K562 (cell line): ENCODE data around the gene LAMB2. TPM values are rescaled to one million over a fixed set of nuclear protein-coding genes. Genes with fewer than 3 reads are reported as not detected.

Experiments used
- ATAC-seq: fragments of 200-7000 bp; cut with Tn5 transposase; 3 replicates; pipeline ENCODE4 v1.9.1; 2020; ENCODE audit warnings: moderate library complexity
- BruUV-seq: library from RNA; stranded (reverse); fragments of 400-500 nt; replicated peaks from 2 replicates; lab custom pipeline; 2021; lab: Mats Ljungman, UMichigan
- CTCF ChIA-PET: fragments of 300-600 bp; formaldehyde crosslinking; extraction: SDS; loops from one replicate; lab custom pipeline; 2021; ENCODE audit warnings: low intra/inter-chr PET ratio; lab: Yijun Ruan, JAX
- POLR2A ChIA-PET: fragments of 300-600, 350-650 bp; sonication (Branson Sonifier 250); formaldehyde crosslinking; extraction: SDS; loops from one replicate; lab custom pipeline; 2021; ENCODE audit warnings: antibody characterized with exemption, inconsistent platforms; lab: Yijun Ruan, JAX
- DNase-seq, 4 experiments: peaks; one replicate each; pipeline versions ENCODE4 v3.0.0 to v3.0.0-alpha.2; 2011 to 2018; ENCODE audit warnings: low spot score in 3 of 4, mixed read lengths in 3 of 4; ENCODE audit errors: extremely low read depth in 1 of 4
- FAIRE-seq: peaks from 2 replicates; lab custom pipeline; 2011; peaks lifted over from hg19 to GRCh38; lab: Jason Lieb, UNC
- H2AFZ ChIP-seq: 2 replicates; pipeline ENCODE4 v1.6.0; 2011; ENCODE audit warnings: low read depth, low read length, control low read depth, inconsistent platforms
- H3K27ac ChIP-seq: fragments of 200-600 bp; 3 replicates; pipeline ENCODE4 v1.8.0; 2011; ENCODE audit warnings: low read depth, mild to moderate bottlenecking, control low read depth, inconsistent platforms, low read length, moderate library complexity, mixed read lengths; ENCODE audit errors: extremely low read depth
- H3K27me3 ChIP-seq, 2 experiments: fragments of 300-600 bp in 1 of 2; 2 replicates in 1 of 2; 3 replicates in 1 of 2; pipeline versions ENCODE4 v1.6.0 to v1.8.0; 2011; ENCODE audit warnings: inconsistent platforms in 2 of 2, low read length in 2 of 2, mild to moderate bottlenecking in 1 of 2, mixed read lengths in 1 of 2, moderate library complexity in 1 of 2; ENCODE audit not compliant: control insufficient read depth in 2 of 2, insufficient read depth in 2 of 2
- H3K36me3 ChIP-seq: fragments of 300-600 bp; 3 replicates; pipeline ENCODE4 v1.8.0; 2011; ENCODE audit warnings: mild to moderate bottlenecking, low read length, inconsistent platforms; ENCODE audit not compliant: control insufficient read depth, insufficient read depth
- H3K4me1 ChIP-seq, 2 experiments: fragments of 200-600 bp in 1 of 2; replicated peaks in 1 of 2; 2 replicates in 1 of 2; 3 replicates in 1 of 2; pipeline versions ENCODE4 v1.5.1 to v1.8.0; 2011; ENCODE audit warnings: inconsistent platforms in 2 of 2, low read length in 2 of 2, mild to moderate bottlenecking in 1 of 2, mixed read lengths in 1 of 2, moderate library complexity in 1 of 2; ENCODE audit not compliant: control insufficient read depth in 2 of 2, insufficient read depth in 2 of 2
- H3K4me2 ChIP-seq: 2 replicates; pipeline ENCODE4 v1.6.1; 2011; ENCODE audit warnings: low read length, control low read depth, inconsistent platforms, mixed read lengths; ENCODE audit not compliant: insufficient read depth
- H3K4me3 ChIP-seq: fragments of 200-600 bp; sonication (generic), shearing (Covaris generic); 2 replicates; pipeline ENCODE4 v1.5.1; 2016; ENCODE audit warnings: control low read depth, inconsistent platforms
- H3K79me2 ChIP-seq: fragments of 200-600 bp; 3 replicates; pipeline ENCODE4 v1.8.0; 2011; ENCODE audit warnings: low read length, inconsistent platforms; ENCODE audit not compliant: control insufficient read depth, insufficient read depth
- H3K9ac ChIP-seq, 2 experiments: 2 replicates each; pipeline versions ENCODE4 v1.6.0 to v1.6.1; 2011; ENCODE audit warnings: low read depth in 2 of 2, low read length in 2 of 2, control low read depth in 1 of 2, inconsistent platforms in 1 of 2, mild to moderate bottlenecking in 1 of 2, mixed read lengths in 1 of 2; ENCODE audit not compliant: insufficient read depth in 1 of 2
- H3K9me1 ChIP-seq: one replicate; pipeline ENCODE4 v1.6.0; 2011; ENCODE audit warnings: inconsistent platforms, mild to moderate bottlenecking, low read length, moderate library complexity; ENCODE audit not compliant: control insufficient read depth, insufficient read depth
- H3K9me3 ChIP-seq: replicated peaks from 2 replicates; pipeline ENCODE4 v1.5.1; 2011; ENCODE audit warnings: low read depth, low read length, inconsistent platforms; ENCODE audit not compliant: control insufficient read depth, insufficient read depth
- H4K20me1 ChIP-seq: replicated peaks from 2 replicates; pipeline ENCODE4 v1.6.1; 2011; ENCODE audit warnings: low read length, inconsistent platforms, mixed read lengths; ENCODE audit not compliant: control insufficient read depth, insufficient read depth
- ADNP ChIP-seq: fragments of 200-800 bp; sonication (Bioruptor generic); IDR thresholded peaks from 2 replicates; pipeline ENCODE4 v1.6.1; 2016; ENCODE audit warnings: missing genetic modification characterization, missing compliant biosample characterization
- C11orf30 ChIP-seq: fragments of 450-650 bp; IDR thresholded peaks from 2 replicates; pipeline ENCODE4 v1.6.1; 2016; ENCODE audit warnings: low read depth, mild to moderate bottlenecking
- CTBP1 ChIP-seq: fragments of 450-650 bp; IDR thresholded peaks from 2 replicates; pipeline ENCODE4 v1.6.1; 2016; ENCODE audit warnings: borderline replicate concordance
- ELF1 ChIP-seq: fragments of 200-800 bp; sonication (Bioruptor generic); IDR thresholded peaks from 2 replicates; pipeline ENCODE4 v1.6.1; 2016; ENCODE audit warnings: missing genetic modification characterization, missing compliant biosample characterization
- HCFC1 ChIP-seq: IDR thresholded peaks from 2 replicates; pipeline ENCODE4 v1.6.1; 2012; ENCODE audit warnings: low read depth, low read length, improper control_type of control experiment
- MECOM ChIP-seq: fragments of 250-450 bp; sonication (Bioruptor Pico); IDR thresholded peaks from 2 replicates; pipeline ENCODE4 v1.8.0; 2022; ENCODE audit warnings: inconsistent platforms
- NFIC ChIP-seq: fragments of 450-650 bp; IDR thresholded peaks from 2 replicates; pipeline ENCODE4 v1.6.1; 2017; ENCODE audit warnings: mild to moderate bottlenecking, inconsistent platforms
- SP2 ChIP-seq: IDR thresholded peaks from 2 replicates; pipeline ENCODE4 v1.6.1; 2011; ENCODE audit warnings: mild to moderate bottlenecking, low read depth, low read length, moderate library complexity; ENCODE audit not compliant: poor library complexity, severe bottlenecking; ENCODE audit errors: extremely low read depth
- SRSF1 ChIP-seq: fragments of 200-400 bp; formaldehyde crosslinking; IDR thresholded peaks from 2 replicates; pipeline ENCODE4 v1.6.1; 2017; ENCODE audit warnings: mild to moderate bottlenecking, low read depth, low read length, moderate library complexity
- SRSF3 ChIP-seq: fragments of 200-400 bp; formaldehyde crosslinking; IDR thresholded peaks from 2 replicates; pipeline ENCODE4 v1.6.1; 2016; ENCODE audit warnings: mild to moderate bottlenecking, low read length, moderate library complexity; ENCODE audit not compliant: insufficient read depth
- TBL1XR1 ChIP-seq, 2 experiments: IDR thresholded peaks; 2 replicates each; pipeline ENCODE4 v1.6.1; 2012; ENCODE audit warnings: improper control_type of control experiment in 2 of 2, low read length in 2 of 2, mild to moderate bottlenecking in 1 of 2
- ZNF134 ChIP-seq: fragments of 250-450 bp; sonication (Bioruptor Pico); conservative IDR thresholded peaks from 2 replicates; pipeline ENCODE4 v1.4.0; 2020
- WGBS: fragments of 100-300 bp; shearing (Covaris generic); methylation state at CpG from one replicate; pipeline ENCODE4 v1.1.6; 2016; ENCODE audit warnings: low coverage, mixed read lengths; ENCODE audit not compliant: insufficient coverage; ENCODE audit errors: missing lambda C conversion rate; 5-methylcytosine and 5-hydroxymethylcytosine counted together
- in situ Hi-C: fragments of 300-500 bp; cut with MboI; formaldehyde crosslinking; loops from 4 replicates; pipeline ENCODE4 v1.15.0; 2018; ENCODE audit warnings: inconsistent platforms, mixed read lengths
- intact Hi-C: fragments of 100-400 bp; cut with micrococcal nuclease; formaldehyde crosslinking; loops from 2 replicates; pipeline ENCODE4 v1.14.2; 2022
- polyA plus RNA-seq, 8 experiments: library from polyadenylated mRNA; depleted of rRNA in 4 of 8; stranded (reverse) in 5 of 8; unstranded in 3 of 8; fragments of >200 nt; fragmentation: Nextera tagmentation in 2 of 8; fragmentation: Illumina TruSeq in 1 of 8; extraction: Ambion mirVana in 2 of 8; extraction: Trizol in 1 of 8; gene quantifications; 2 replicates each; pipeline versions ENCODE4 v1.2.1 to v1.2.3, GENCODE V29; 2011 to 2014; ENCODE audit warnings: inconsistent platforms in 1 of 8, missing spikeins in 1 of 8
- total RNA-seq, 7 experiments: library from RNA; depleted of rRNA in 6 of 7; stranded (reverse); fragments of >200 nt in 6 of 7; fragmentation: Illumina TruSeq in 2 of 7; extraction: Trizol in 2 of 7; gene quantifications; 2 replicates each; pipeline versions ENCODE4 v1.2.1 to v1.2.3, GENCODE V29; 2011 to 2021; ENCODE audit warnings: low replicate concordance in 1 of 7
- TF ChIP-seq, protein P1 (sequence below): sonication (generic); formaldehyde crosslinking; IDR thresholded peaks from 2 replicates; pipeline ENCODE4 v1.4.0; 2020; ENCODE audit warnings: mild to moderate bottlenecking, missing genetic modification reagents
- TF ChIP-seq, protein P2 (sequence below): fragments of 250-450 bp; sonication (Bioruptor Pico); IDR thresholded peaks from 2 replicates; pipeline ENCODE4 v1.4.0; 2020; ENCODE audit warnings: mild to moderate bottlenecking, moderate library complexity, borderline replicate concordance
- TF ChIP-seq, protein P3 (sequence below): fragments of 450-650 bp; IDR thresholded peaks from 2 replicates; pipeline ENCODE4 v1.7.0; 2016; ENCODE audit warnings: borderline replicate concordance
- TF ChIP-seq, protein P4 (sequence below), 2 experiments: fragments of 450-650 bp; IDR thresholded peaks; 2 replicates each; pipeline ENCODE4 v1.6.1; 2016

Gene LAMB2
- total and polyA plus RNA-seq, 9 of the 15 experiments (the other 6 are each of a cell fraction or from before 2014, with no cell fraction given): 1.4 to 26.0 (median 16.2) TPM

DNA sequence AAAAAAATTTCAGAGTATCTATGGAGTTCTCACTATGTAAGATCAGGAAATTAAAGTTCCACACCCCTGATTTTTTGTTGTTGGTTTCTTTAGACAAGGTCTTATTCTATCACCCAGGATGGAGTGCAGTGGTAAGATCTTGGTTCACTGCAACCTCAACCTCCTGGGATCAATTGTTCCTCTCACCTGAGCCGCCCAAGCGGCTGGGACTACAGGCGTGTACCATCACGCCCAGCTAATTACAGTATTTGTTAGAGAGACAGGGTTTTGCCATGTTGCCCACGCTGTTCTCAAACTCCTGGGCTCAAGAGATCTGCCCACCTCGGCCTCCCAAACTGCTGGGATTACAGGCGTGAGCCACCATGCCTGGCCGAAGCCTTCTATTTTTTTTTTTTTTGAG is 51.4 kb downstream of the LAMB2 start:
- POLR2A ChIA-PET: interaction anchor here (0.6 to 3.6 kb wide), 2 partner anchors 12 to 29 kb away, joined by 3 to 25 read pairs; partner anchors contain the start of gene QRICH1
- ATAC-seq (peak; percentile 29; the same call in 1 of the 3 replicates), DNase-seq (no peak), FAIRE-seq (no peak)
- intact Hi-C loops: no loop called here
- Histone ChIP-seq H3K36me3 (peaks cover 31% of the 10 kb centered on the region; the same call in 2 of the 3 replicates), H3K79me2 (peaks cover 75% of the 10 kb centered on the region), H3K27me3 (no peaks in the 10 kb centered on the region), H3K9me1 (no peaks in the 10 kb centered on the region), H3K4me1 (no peaks in the 10 kb centered on the region), H3K4me2 (no peak overlapping the region), H2AFZ (no peak overlapping the region), H3K9me3 (no peaks in the 10 kb centered on the region), H3K4me3 (no peak overlapping the region), H3K9ac (no peak overlapping the region), H4K20me1 (no peaks in the 10 kb centered on the region), H3K27ac (no peak overlapping the region)
- CTCF ChIA-PET: no interaction called here
- no TSS peak for BruUV-seq
- WGBS: 96% methylated on average over 8 of the region's 8 CpGs
- in situ Hi-C loops: no loop called here
- TF ChIP-seq SRSF1 (no peak), SP2 (no peak), C11orf30 (no peak), ZNF134 (CRISPR knock-in tag) (no peak), NFIC (no peak), MECOM (no peak), SRSF3 (no peak), HCFC1 (no peak), ELF1 (tag) (no peak), ADNP (no peak), TBL1XR1 (IDR thresholded peaks at IDR 0.05; ENCODE audit: low read length in 2 of 2) (no peak), CTBP1 (no peak)
- TF ChIP-seq, protein P1, sequence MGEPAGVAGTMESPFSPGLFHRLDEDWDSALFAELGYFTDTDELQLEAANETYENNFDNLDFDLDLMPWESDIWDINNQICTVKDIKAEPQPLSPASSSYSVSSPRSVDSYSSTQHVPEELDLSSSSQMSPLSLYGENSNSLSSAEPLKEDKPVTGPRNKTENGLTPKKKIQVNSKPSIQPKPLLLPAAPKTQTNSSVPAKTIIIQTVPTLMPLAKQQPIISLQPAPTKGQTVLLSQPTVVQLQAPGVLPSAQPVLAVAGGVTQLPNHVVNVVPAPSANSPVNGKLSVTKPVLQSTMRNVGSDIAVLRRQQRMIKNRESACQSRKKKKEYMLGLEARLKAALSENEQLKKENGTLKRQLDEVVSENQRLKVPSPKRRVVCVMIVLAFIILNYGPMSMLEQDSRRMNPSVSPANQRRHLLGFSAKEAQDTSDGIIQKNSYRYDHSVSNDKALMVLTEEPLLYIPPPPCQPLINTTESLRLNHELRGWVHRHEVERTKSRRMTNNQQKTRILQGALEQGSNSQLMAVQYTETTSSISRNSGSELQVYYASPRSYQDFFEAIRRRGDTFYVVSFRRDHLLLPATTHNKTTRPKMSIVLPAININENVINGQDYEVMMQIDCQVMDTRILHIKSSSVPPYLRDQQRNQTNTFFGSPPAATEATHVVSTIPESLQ: no peak
- TF ChIP-seq, protein P2, sequence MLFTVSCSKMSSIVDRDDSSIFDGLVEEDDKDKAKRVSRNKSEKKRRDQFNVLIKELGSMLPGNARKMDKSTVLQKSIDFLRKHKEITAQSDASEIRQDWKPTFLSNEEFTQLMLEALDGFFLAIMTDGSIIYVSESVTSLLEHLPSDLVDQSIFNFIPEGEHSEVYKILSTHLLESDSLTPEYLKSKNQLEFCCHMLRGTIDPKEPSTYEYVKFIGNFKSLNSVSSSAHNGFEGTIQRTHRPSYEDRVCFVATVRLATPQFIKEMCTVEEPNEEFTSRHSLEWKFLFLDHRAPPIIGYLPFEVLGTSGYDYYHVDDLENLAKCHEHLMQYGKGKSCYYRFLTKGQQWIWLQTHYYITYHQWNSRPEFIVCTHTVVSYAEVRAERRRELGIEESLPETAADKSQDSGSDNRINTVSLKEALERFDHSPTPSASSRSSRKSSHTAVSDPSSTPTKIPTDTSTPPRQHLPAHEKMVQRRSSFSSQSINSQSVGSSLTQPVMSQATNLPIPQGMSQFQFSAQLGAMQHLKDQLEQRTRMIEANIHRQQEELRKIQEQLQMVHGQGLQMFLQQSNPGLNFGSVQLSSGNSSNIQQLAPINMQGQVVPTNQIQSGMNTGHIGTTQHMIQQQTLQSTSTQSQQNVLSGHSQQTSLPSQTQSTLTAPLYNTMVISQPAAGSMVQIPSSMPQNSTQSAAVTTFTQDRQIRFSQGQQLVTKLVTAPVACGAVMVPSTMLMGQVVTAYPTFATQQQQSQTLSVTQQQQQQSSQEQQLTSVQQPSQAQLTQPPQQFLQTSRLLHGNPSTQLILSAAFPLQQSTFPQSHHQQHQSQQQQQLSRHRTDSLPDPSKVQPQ (CRISPR knock-in tag): no peak
- TF ChIP-seq, protein P3, sequence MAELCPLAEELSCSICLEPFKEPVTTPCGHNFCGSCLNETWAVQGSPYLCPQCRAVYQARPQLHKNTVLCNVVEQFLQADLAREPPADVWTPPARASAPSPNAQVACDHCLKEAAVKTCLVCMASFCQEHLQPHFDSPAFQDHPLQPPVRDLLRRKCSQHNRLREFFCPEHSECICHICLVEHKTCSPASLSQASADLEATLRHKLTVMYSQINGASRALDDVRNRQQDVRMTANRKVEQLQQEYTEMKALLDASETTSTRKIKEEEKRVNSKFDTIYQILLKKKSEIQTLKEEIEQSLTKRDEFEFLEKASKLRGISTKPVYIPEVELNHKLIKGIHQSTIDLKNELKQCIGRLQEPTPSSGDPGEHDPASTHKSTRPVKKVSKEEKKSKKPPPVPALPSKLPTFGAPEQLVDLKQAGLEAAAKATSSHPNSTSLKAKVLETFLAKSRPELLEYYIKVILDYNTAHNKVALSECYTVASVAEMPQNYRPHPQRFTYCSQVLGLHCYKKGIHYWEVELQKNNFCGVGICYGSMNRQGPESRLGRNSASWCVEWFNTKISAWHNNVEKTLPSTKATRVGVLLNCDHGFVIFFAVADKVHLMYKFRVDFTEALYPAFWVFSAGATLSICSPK: no peak
- TF ChIP-seq, protein P4, sequence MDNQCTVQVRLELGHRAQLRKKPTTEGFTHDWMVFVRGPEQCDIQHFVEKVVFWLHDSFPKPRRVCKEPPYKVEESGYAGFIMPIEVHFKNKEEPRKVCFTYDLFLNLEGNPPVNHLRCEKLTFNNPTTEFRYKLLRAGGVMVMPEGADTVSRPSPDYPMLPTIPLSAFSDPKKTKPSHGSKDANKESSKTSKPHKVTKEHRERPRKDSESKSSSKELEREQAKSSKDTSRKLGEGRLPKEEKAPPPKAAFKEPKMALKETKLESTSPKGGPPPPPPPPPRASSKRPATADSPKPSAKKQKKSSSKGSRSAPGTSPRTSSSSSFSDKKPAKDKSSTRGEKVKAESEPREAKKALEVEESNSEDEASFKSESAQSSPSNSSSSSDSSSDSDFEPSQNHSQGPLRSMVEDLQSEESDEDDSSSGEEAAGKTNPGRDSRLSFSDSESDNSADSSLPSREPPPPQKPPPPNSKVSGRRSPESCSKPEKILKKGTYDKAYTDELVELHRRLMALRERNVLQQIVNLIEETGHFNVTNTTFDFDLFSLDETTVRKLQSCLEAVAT (IDR thresholded peaks at IDR 0.05): no peak
